Measurements from ENCODE around the gene CHPF2. TPM values are rescaled to one million over a fixed set of nuclear protein-coding genes. Genes with fewer than 3 reads are reported as not detected.

Gene CHPF2
- total and polyA plus RNA-seq, 2 donors: 23.0 to 25.2 TPM

- Histone ChIP-seq H3K4me3 (ENCODE audit: low read depth, low read length) (no peak overlapping the region), H3K4me1 (ENCODE audit: insufficient read depth) (no peaks in the 10 kb centered on the region), H3K27ac (ENCODE audit: low read depth) (no peak overlapping the region), H3K36me3 (ENCODE audit: insufficient read depth) (no peaks in the 10 kb centered on the region)
- WGBS: 57% methylated on average over 7 of the region's 7 CpGs
- DNase-seq (ENCODE audit: extremely low spot score): no peak
These were observed 18.2 kb downstream of the CHPF2 start for GRCh38 chr7:151250181-151251132.

GRCh38 chr7:151251328-151251688 is 19.0 kb downstream of the CHPF2 start:
- DNase-seq (ENCODE audit: extremely low spot score): no peak
- peak overlapping the region; percentile 54 for H3K27ac ChIP-seq (ENCODE audit: low read depth)
- WGBS: 3% methylated on average over 19 of the region's 19 CpGs
- H3K4me3 ChIP-seq (ENCODE audit: low read depth, low read length): peak overlapping the region; percentile 63
- H3K36me3 ChIP-seq (ENCODE audit: insufficient read depth): no peaks in the 10 kb centered on the region
- no peaks in the 10 kb centered on the region for H3K4me1 ChIP-seq (ENCODE audit: insufficient read depth)

- peak; percentile 75 for DNase-seq (ENCODE audit: extremely low spot score)
- 2% methylated on average over 78 of the region's 79 CpGs for WGBS
- peak overlapping the region; percentile 94 for H3K27ac ChIP-seq (ENCODE audit: low read depth)
- peak overlapping the region; percentile 63 for H3K4me3 ChIP-seq (ENCODE audit: low read depth, low read length)
- no peaks in the 10 kb centered on the region for H3K36me3 ChIP-seq (ENCODE audit: insufficient read depth)
- no peaks in the 10 kb centered on the region for H3K4me1 ChIP-seq (ENCODE audit: insufficient read depth)
These were observed 19.6 kb downstream of the CHPF2 start for GRCh38 chr7:151251689-151252560.

- 26% methylated on average over 9 of the region's 9 CpGs for WGBS
- H3K36me3 ChIP-seq (ENCODE audit: insufficient read depth): no peaks in the 10 kb centered on the region
- peak overlapping the region; percentile 42 for H3K27ac ChIP-seq (ENCODE audit: low read depth)
- peak overlapping the region; percentile 63 for H3K4me3 ChIP-seq (ENCODE audit: low read depth, low read length)
- no peaks in the 10 kb centered on the region for H3K4me1 ChIP-seq (ENCODE audit: insufficient read depth)
- no peak for DNase-seq (ENCODE audit: extremely low spot score)
These were observed 20.2 kb downstream of the CHPF2 start for GRCh38 chr7:151252561-151252835.

GRCh38 chr7:151252961-151253711 is 20.9 kb downstream of the CHPF2 start:
- no peaks in the 10 kb centered on the region for H3K4me1 ChIP-seq (ENCODE audit: insufficient read depth)
- DNase-seq (ENCODE audit: extremely low spot score): no peak
- H3K4me3 ChIP-seq (ENCODE audit: low read depth, low read length): no peak overlapping the region

GRCh38 chr7:151254316-151254715 is 22.0 kb downstream of the CHPF2 start:
- H3K4me3 ChIP-seq (ENCODE audit: low read depth, low read length): no peak overlapping the region
- no peaks in the 10 kb centered on the region for H3K36me3 ChIP-seq (ENCODE audit: insufficient read depth)
- no peaks in the 10 kb centered on the region for H3K4me1 ChIP-seq (ENCODE audit: insufficient read depth)
- H3K27ac ChIP-seq (ENCODE audit: low read depth): no peak overlapping the region
- DNase-seq (ENCODE audit: extremely low spot score): no peak
- 84% methylated on average over 7 of the region's 7 CpGs for WGBS

More at GRCh38 chr7:151252961-151253711, 20.9 kb downstream of the CHPF2 start:
- Histone ChIP-seq H3K36me3 (ENCODE audit: insufficient read depth) (no peaks in the 10 kb centered on the region), H3K27ac (ENCODE audit: low read depth) (no peak overlapping the region)
- 51% methylated on average over 17 of the region's 17 CpGs for WGBS

- 84% methylated on average over 11 of the region's 11 CpGs for WGBS
- H3K4me1 ChIP-seq (ENCODE audit: insufficient read depth): no peaks in the 10 kb centered on the region
- no peak overlapping the region for H3K4me3 ChIP-seq (ENCODE audit: low read depth, low read length)
- no peak for DNase-seq (ENCODE audit: extremely low spot score)
- no peak overlapping the region for H3K27ac ChIP-seq (ENCODE audit: low read depth)
- no peaks in the 10 kb centered on the region for H3K36me3 ChIP-seq (ENCODE audit: insufficient read depth)
These were observed 22.6 kb downstream of the CHPF2 start for GRCh38 chr7:151254851-151255250.

- no peak overlapping the region for H3K4me3 ChIP-seq (ENCODE audit: low read depth, low read length)
- H3K4me1 ChIP-seq (ENCODE audit: insufficient read depth): no peaks in the 10 kb centered on the region
- no peaks in the 10 kb centered on the region for H3K36me3 ChIP-seq (ENCODE audit: insufficient read depth)
- no peak for DNase-seq (ENCODE audit: extremely low spot score)
- 69% methylated on average over 7 of the region's 7 CpGs for WGBS
- H3K27ac ChIP-seq (ENCODE audit: low read depth): no peak overlapping the region
These were observed 23.1 kb downstream of the CHPF2 start for GRCh38 chr7:151255390-151255789.

GRCh38 chr7:151256410-151257045 is 24.2 kb downstream of the CHPF2 start:
- no peak for DNase-seq (ENCODE audit: extremely low spot score)
- WGBS: 56% methylated on average over 16 of the region's 16 CpGs

GRCh38 chr7:151257990-151258389 is 25.7 kb downstream of the CHPF2 start:
- Histone ChIP-seq H3K4me3 (ENCODE audit: low read depth, low read length) (no peak overlapping the region), H3K4me1 (ENCODE audit: insufficient read depth) (no peaks in the 10 kb centered on the region), H3K27ac (ENCODE audit: low read depth) (no peak overlapping the region), H3K36me3 (ENCODE audit: insufficient read depth) (no peaks in the 10 kb centered on the region)
- 96% methylated on average over 7 of the region's 7 CpGs for WGBS
- no peak for DNase-seq (ENCODE audit: extremely low spot score)

More at GRCh38 chr7:151256410-151257045, 24.2 kb downstream of the CHPF2 start:
- H3K4me1 ChIP-seq (ENCODE audit: insufficient read depth): no peaks in the 10 kb centered on the region
- no peak overlapping the region for H3K27ac ChIP-seq (ENCODE audit: low read depth)
- no peak overlapping the region for H3K4me3 ChIP-seq (ENCODE audit: low read depth, low read length)
- no peaks in the 10 kb centered on the region for H3K36me3 ChIP-seq (ENCODE audit: insufficient read depth)

GRCh38 chr7:151260471-151260870 is 28.2 kb downstream of the CHPF2 start:
- no peaks in the 10 kb centered on the region for H3K36me3 ChIP-seq (ENCODE audit: insufficient read depth)
- 96% methylated on average over 11 of the region's 11 CpGs for WGBS

GRCh38 chr7:151260883-151261282 is 28.6 kb downstream of the CHPF2 start:
- Histone ChIP-seq H3K27ac (ENCODE audit: low read depth) (no peak overlapping the region), H3K36me3 (ENCODE audit: insufficient read depth) (no peaks in the 10 kb centered on the region), H3K4me1 (ENCODE audit: insufficient read depth) (no peaks in the 10 kb centered on the region), H3K4me3 (ENCODE audit: low read depth, low read length) (no peak overlapping the region)
- WGBS: 79% methylated on average over 8 of the region's 8 CpGs
- no peak for DNase-seq (ENCODE audit: extremely low spot score)

More at GRCh38 chr7:151260471-151260870, 28.2 kb downstream of the CHPF2 start:
- DNase-seq (ENCODE audit: extremely low spot score): no peak
- Histone ChIP-seq H3K27ac (ENCODE audit: low read depth) (no peak overlapping the region), H3K4me1 (ENCODE audit: insufficient read depth) (no peaks in the 10 kb centered on the region), H3K4me3 (ENCODE audit: low read depth, low read length) (no peak overlapping the region)

- Histone ChIP-seq H3K36me3 (ENCODE audit: insufficient read depth) (no peaks in the 10 kb centered on the region), H3K27ac (ENCODE audit: low read depth) (no peak overlapping the region), H3K4me3 (ENCODE audit: low read depth, low read length) (no peak overlapping the region), H3K4me1 (ENCODE audit: insufficient read depth) (no peaks in the 10 kb centered on the region)
- WGBS: 19% methylated on average over 10 of the region's 10 CpGs
- no peak for DNase-seq (ENCODE audit: extremely low spot score)
These were observed 29.2 kb downstream of the CHPF2 start for GRCh38 chr7:151261529-151261928.
